ENCODE data around the gene ALKBH6. TPM values are rescaled to one million over a fixed set of nuclear protein-coding genes. Genes with fewer than 3 reads are reported as not detected.
A peak's percentile ranks its signal among the peaks of the same experiment; 100 is the strongest.

Gene ALKBH6
- total RNA-seq, 2 donors from 2014 or later: 42.0 to 49.0 TPM

GRCh38 chr19:35990156-35990555, 23.9 kb downstream of the ALKBH6 start:
- Histone ChIP-seq H3K9me3 (no peaks in the 10 kb centered on the region), H3K36me3 (no peaks in the 10 kb centered on the region), H3K27me3 (replicated peaks; ENCODE audit: insufficient read depth) (no peaks in the 10 kb centered on the region), H3K27ac (no peak overlapping the region), H3K4me3 (no peak overlapping the region), H3K4me1 (replicated peaks) (no peaks in the 10 kb centered on the region)
- 89% methylated on average over 4 of the region's 4 CpGs for WGBS
- no peak for DNase-seq (ENCODE audit: low spot score)
- intact Hi-C loops (cut with DNase I): no loop called here
- no peak for TF ChIP-seq POLR2AphosphoS5 (IDR thresholded peaks at IDR 0.05)
- no peak for TF ChIP-seq CTCF (IDR thresholded peaks at IDR 0.05)
- TF ChIP-seq POLR2A (IDR thresholded peaks at IDR 0.05): no peak

GRCh38 chr19:35988824-35989223, 25.2 kb downstream of the ALKBH6 start:
- WGBS: 88% methylated on average over 3 of the region's 3 CpGs

GRCh38 chr19:35987571-35987896, 26.5 kb downstream of the ALKBH6 start:
- no peaks in the 10 kb centered on the region for H3K27me3 ChIP-seq (replicated peaks; ENCODE audit: insufficient read depth)
- H3K4me1 ChIP-seq (replicated peaks): no peaks in the 10 kb centered on the region
- no peaks in the 10 kb centered on the region for H3K36me3 ChIP-seq
- WGBS: 40% methylated on average over 8 of the region's 8 CpGs
- no peaks in the 10 kb centered on the region for H3K9me3 ChIP-seq
- H3K27ac ChIP-seq: no peak overlapping the region
- intact Hi-C loops (cut with DNase I): no loop called here
- TF ChIP-seq POLR2AphosphoS5 (IDR thresholded peaks at IDR 0.05) (no peak), CTCF (IDR thresholded peaks at IDR 0.05) (no peak), POLR2A (IDR thresholded peaks at IDR 0.05) (no peak)
- DNase-seq (ENCODE audit: low spot score): no peak
- H3K4me3 ChIP-seq: peak overlapping the region in 1 of 2 donors; percentile 28

More at GRCh38 chr19:35988824-35989223, 25.2 kb downstream of the ALKBH6 start:
- Histone ChIP-seq H3K27me3 (replicated peaks; ENCODE audit: insufficient read depth) (no peaks in the 10 kb centered on the region), H3K27ac (no peak overlapping the region), H3K4me3 (no peak overlapping the region), H3K9me3 (no peaks in the 10 kb centered on the region), H3K36me3 (no peaks in the 10 kb centered on the region), H3K4me1 (replicated peaks) (no peaks in the 10 kb centered on the region)
- intact Hi-C loops (cut with DNase I): no loop called here
- DNase-seq (ENCODE audit: low spot score): no peak
- TF ChIP-seq POLR2A (IDR thresholded peaks at IDR 0.05) (no peak), POLR2AphosphoS5 (IDR thresholded peaks at IDR 0.05) (no peak), CTCF (IDR thresholded peaks at IDR 0.05) (no peak)

- no peaks in the 10 kb centered on the region for H3K36me3 ChIP-seq
- no peaks in the 10 kb centered on the region for H3K4me1 ChIP-seq (replicated peaks)
- H3K27me3 ChIP-seq (replicated peaks; ENCODE audit: insufficient read depth): no peaks in the 10 kb centered on the region
- H3K27ac ChIP-seq: no peak overlapping the region
- intact Hi-C loops (cut with DNase I): no loop called here
- no peaks in the 10 kb centered on the region for H3K9me3 ChIP-seq
- TF ChIP-seq POLR2A (IDR thresholded peaks at IDR 0.05) (no peak), CTCF (IDR thresholded peaks at IDR 0.05) (no peak), POLR2AphosphoS5 (IDR thresholded peaks at IDR 0.05) (no peak)
- no peak for DNase-seq (ENCODE audit: low spot score)
- WGBS: 8% methylated on average over 54 of the region's 54 CpGs
- peak overlapping the region; percentile 16 to 28 for H3K4me3 ChIP-seq
Measured at GRCh38 chr19:35986664-35987570, 27.1 kb downstream of the ALKBH6 start.

- WGBS: 83% methylated on average over 5 of the region's 5 CpGs
- Histone ChIP-seq H3K36me3 (no peaks in the 10 kb centered on the region), H3K4me1 (replicated peaks) (no peaks in the 10 kb centered on the region), H3K4me3 (no peak overlapping the region), H3K27ac (no peak overlapping the region), H3K27me3 (replicated peaks; ENCODE audit: insufficient read depth) (no peaks in the 10 kb centered on the region), H3K9me3 (no peaks in the 10 kb centered on the region)
- TF ChIP-seq POLR2AphosphoS5 (IDR thresholded peaks at IDR 0.05) (no peak), CTCF (IDR thresholded peaks at IDR 0.05) (no peak), POLR2A (IDR thresholded peaks at IDR 0.05) (no peak)
- DNase-seq (ENCODE audit: low spot score): no peak
- intact Hi-C loops (cut with DNase I): no loop called here
Measured at GRCh38 chr19:35986111-35986510, 27.9 kb downstream of the ALKBH6 start.

Data from prostate gland (tissue), 2 donors.